IPS-11a (cell line): ENCODE results near the gene TBC1D4.
"Not testable (repeated sequence)": the region's sequence is repeated elsewhere in the genome, so short reads cannot be mapped to it uniquely, and the experiment has no call there.

ENCODE experiments used
- H3K4me3 ChIP-seq: one replicate; pipeline ENCODE4 v1.5.1; 2013; ENCODE audit warnings: low read depth, low read length, control low read depth

The TBC1D4 gene

GRCh38 chr13:75329723-75330122 is 152.2 kb downstream of the TBC1D4 start:
- H3K4me3 ChIP-seq: no peak overlapping the region

GRCh38 chr13:75329097-75329496 is 152.9 kb downstream of the TBC1D4 start:
- no peak overlapping the region for H3K4me3 ChIP-seq

- no peak overlapping the region for H3K4me3 ChIP-seq
Observed at GRCh38 chr13:75327135-75327510, 154.8 kb downstream of the TBC1D4 start.

GRCh38 chr13:75326173-75327134 is 155.5 kb downstream of the TBC1D4 start:
- no peak overlapping the region for H3K4me3 ChIP-seq

- H3K4me3 ChIP-seq: no peak overlapping the region
Observed at GRCh38 chr13:75325711-75326110, 156.3 kb downstream of the TBC1D4 start.

- H3K4me3 ChIP-seq: no peak overlapping the region
Observed at GRCh38 chr13:75324413-75324940, 157.5 kb downstream of the TBC1D4 start.

GRCh38 chr13:75321084-75321483 is 160.9 kb downstream of the TBC1D4 start:
- H3K4me3 ChIP-seq: no peak overlapping the region

- no peak overlapping the region for H3K4me3 ChIP-seq
Observed at GRCh38 chr13:75319254-75319653, 162.7 kb downstream of the TBC1D4 start.

GRCh38 chr13:75318138-75318833 is 163.7 kb downstream of the TBC1D4 start:
- H3K4me3 ChIP-seq: no peak overlapping the region

- no peak overlapping the region for H3K4me3 ChIP-seq
Observed at GRCh38 chr13:75316427-75316826, 165.5 kb downstream of the TBC1D4 start.

GRCh38 chr13:75312884-75313520 is 169.0 kb downstream of the TBC1D4 start:
- H3K4me3 ChIP-seq: no peak overlapping the region

- H3K4me3 ChIP-seq: no peak overlapping the region
Observed at GRCh38 chr13:75309981-75310580, 171.9 kb downstream of the TBC1D4 start.

GRCh38 chr13:75308222-75308621 is 173.7 kb downstream of the TBC1D4 start:
- no peak overlapping the region for H3K4me3 ChIP-seq

- no peak overlapping the region for H3K4me3 ChIP-seq
Observed at GRCh38 chr13:75307370-75307949, 174.5 kb downstream of the TBC1D4 start.

GRCh38 chr13:75306967-75307366 is 175.0 kb downstream of the TBC1D4 start:
- not testable (repeated sequence) for H3K4me3 ChIP-seq

GRCh38 chr13:75305059-75305458 is 176.9 kb downstream of the TBC1D4 start:
- no peak overlapping the region for H3K4me3 ChIP-seq

- no peak overlapping the region for H3K4me3 ChIP-seq
Observed at GRCh38 chr13:75303263-75303662, 178.7 kb downstream of the TBC1D4 start.

GRCh38 chr13:75302071-75302698 is 179.8 kb downstream of the TBC1D4 start:
- H3K4me3 ChIP-seq: no peak overlapping the region

- H3K4me3 ChIP-seq: no peak overlapping the region
Observed at GRCh38 chr13:75299913-75300862, 181.8 kb downstream of the TBC1D4 start.
